NCI-H1930 (cell line): ENCODE data around the gene HECW1.
"Not testable (repeated sequence)": the region's sequence is repeated elsewhere in the genome, so short reads cannot be mapped to it uniquely, and the experiment has no call there.

ENCODE experiments used
- DNase-seq, 2 experiments: peaks; one replicate each; lab custom pipeline; 2025; lab: John Stamatoyannopoulos, UW

HECW1 gene

DNA sequence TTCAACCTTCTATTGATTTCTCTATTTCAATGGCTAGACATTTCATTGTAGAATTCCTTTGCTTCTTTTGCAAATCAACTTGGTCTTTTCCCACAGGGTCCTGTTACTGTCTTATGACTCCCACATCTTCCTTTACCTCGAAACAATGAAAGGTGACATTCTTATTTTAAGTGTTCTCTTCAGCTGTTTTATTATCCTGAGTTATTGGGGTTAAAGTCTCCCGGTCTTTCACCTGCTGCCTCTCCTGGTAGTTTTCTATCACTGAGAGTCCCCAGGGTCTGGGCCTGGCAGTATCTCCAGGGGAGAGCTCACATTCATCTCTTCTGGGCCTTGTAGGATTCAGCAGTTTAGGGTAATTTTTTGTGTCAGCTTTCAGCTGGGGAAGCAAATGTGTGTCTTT, 95.8 kb downstream of the HECW1 start:
- no peak for DNase-seq

DNA sequence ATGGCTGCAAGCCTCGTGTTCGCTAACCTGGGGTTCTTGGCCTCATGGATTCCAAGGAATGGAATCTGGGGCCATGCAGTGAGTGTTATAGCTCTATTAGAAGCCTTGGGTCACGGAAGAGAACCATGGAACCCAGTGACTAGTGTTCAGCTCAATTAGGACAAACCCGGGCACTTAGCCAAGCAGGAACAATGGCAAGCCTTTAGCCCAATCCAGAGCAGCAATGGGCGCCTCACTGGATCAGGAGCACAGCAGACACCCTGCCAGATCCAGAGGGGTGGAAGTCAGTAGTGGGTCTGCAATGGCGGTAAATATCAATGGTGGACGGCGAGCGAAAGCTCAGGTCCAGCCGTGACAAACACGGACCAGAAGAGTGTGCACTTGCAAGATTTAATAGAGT, 98.1 kb downstream of the HECW1 start:
- not testable (repeated sequence) for DNase-seq

DNA sequence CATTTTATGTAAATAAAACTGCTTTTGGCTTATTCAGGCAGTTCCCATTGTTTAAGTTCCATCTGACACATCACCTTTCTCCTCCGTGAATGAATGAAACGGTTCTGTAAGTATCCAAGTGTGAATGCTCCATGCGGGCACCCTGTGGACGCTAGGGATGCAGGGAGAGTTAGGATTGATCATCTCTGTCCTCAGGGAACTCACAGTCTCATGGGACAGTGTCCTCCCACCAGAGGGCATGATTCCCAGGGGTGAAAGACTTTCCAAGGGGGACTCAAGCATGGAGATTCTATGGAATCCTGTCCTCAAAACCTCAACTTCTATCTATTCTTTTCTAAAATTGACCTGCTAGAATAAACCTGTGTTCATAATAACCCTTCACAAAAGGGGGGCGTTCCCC, 98.8 kb downstream of the HECW1 start:
- no peak for DNase-seq

DNA sequence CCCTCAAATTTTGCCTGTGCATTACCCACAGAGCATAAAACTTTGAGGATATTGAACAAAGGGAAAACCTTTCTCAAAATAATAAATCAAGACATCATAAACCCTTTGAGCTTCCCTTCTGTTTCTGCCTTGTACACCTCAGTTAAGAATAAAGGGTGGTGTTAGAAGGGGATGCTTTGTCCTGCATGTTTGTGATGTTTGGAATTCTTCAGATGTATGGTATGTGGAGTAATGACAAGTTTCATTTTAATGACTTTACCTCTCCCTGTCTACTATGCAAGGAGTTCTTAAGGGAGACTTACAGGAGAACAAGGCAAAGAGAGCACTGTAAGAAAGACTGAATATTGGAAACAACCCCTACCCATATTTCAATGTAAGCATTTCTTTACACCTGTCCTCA, 99.2 kb downstream of the HECW1 start:
- no peak for DNase-seq

DNA sequence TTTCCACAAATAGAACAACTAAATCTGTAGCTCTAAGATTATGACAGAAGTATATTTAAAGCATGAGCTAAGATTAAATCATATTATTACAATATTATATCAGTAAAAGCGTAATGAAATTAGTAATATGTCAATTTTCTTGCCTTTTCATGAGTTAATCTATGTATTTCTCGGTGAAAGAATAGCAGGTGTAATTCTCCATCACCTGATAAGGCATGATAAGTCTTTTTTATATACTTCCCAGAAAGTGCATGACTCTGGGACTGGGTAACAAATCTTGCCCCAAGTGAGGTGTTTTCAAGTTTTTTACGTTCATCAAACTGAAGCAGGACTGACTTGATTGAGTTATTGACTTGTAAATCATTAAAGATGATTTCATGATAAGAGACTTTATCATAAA, 100.5 kb downstream of the HECW1 start:
- no peak for DNase-seq

DNA sequence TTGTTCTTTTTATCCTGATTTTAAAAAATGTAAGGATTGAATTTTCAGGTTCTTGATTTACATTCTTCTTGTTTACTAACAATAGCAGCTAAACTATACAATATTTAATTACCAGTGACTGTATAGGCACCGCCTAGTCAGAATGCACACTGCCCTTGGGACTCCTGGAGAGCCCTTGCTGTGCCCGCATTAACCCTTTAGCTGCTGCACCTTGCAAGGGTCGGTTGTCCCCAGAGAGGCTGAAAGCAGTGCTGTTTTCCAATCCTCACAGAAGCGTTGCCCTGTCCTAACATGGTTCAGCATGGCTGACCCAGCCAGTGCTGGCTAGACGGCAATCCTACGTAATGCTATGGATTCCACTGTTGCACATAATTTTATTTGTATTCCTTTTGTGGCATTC, 102.6 kb downstream of the HECW1 start:
- no peak for DNase-seq

DNA sequence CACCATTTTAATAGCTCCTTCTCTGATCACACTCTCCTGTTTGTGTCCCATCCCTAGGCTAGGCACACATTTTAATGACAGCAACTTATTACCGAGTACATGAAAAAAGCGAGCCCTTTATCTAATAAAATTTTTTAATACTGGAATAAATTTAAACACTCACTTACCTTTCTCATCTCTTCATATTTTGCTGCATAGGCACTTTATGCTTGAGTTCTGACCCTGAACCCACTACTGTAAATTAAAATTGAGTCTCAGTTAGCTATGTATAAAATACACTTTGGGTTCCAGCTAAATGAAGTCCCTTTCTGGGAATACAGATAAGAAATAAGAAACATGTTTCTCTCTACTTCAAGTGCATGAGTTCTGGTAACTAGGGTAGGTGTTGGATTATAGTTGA, 104.6 kb downstream of the HECW1 start:
- DNase-seq: no peak

DNA sequence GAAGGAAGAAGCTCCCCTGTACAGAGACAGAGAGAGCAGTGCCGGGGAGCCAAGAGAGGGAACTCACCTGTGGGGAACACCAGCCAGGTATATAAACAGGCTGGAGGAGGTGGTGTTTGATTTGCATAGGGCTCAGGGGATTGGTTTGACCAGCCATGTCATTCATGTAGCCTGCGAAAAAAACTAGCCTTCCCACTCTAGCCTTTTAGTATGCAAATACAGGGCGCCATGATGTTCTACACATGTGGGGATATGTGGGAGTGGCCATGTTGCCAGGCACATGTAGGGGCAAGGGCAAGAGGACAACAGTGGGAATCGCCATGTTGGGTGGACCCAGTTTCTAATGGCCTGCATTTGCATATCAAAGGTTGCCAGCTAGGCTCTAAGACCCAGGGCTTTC, 106.5 kb downstream of the HECW1 start:
- not testable (repeated sequence) for DNase-seq

DNA sequence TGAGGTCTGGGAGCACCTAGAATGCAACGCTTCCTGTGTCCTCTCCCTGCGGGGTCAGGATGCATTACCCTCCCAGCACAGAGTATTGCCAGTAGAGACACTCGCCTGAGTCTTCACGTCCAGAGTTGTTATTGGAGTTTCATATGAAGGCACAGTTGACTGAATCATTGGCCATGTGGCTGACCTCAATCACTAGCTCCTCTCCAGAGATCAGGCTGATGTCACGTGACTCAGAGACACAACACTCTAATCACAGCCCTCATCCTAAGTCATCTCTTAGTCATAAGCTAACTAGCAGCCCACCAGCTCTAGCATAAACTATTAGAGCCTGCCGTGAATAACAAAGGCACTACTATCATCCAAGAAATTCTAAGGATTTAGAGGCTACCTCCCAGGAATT, 107.8 kb downstream of the HECW1 start:
- DNase-seq: no peak

DNA sequence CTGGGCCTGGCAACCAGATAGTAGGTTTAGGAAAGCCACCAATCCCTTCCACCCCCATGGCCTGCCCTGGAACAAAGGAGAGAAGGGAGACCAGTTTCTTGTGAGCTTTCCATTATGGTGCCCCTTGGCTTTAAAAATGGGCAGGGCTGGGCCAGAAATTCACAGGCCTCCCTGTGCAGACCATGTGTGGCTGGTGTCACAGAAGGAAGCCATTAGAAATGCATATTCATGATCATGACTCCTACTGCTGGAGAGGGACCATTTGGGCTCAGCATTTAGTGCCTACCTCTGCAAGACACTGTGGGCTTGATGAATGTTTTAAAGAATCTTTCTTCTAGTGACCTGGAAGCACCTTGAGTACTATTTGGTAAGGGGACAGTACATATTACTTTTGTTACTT, 108.3 kb downstream of the HECW1 start:
- no peak for DNase-seq

DNA sequence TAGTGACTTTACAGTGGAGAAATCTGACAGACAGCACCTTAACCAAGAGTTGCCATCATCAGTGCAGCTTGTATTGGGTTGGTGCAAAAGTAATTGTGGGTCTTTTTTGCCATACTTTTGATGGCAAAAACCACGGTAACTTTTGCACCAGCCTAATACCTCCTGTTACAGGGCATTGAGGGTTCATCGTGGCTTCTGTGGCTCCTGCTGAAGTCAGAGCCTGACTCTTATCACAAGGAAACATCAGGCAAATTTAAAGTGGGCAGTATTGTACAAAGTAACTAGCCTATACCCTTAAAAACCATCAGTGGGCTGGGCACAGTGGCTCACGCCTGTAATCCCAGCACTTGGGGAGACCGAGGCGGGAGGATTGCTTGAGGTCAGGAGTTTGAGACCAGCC, 117.4 kb downstream of the HECW1 start:
- no peak for DNase-seq

DNA sequence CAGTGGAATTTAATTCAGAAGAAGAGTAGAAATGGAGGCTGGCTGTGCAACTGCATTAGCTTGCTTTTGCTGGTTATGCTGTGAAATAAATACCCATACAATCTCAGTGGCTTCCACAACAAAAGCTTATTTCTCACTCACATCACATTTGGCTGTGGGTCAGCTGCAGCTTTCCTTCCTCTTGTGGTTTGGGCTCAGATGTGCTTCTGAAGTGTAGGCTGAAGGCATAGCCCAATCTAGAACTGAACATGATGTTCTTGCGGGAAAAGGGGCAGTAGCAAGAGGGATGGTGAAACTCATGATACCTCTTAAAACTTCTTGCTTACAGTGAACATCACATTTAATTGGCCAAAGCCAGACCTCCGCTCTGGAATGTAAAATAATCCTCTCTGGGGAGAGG, 119.9 kb downstream of the HECW1 start:
- DNase-seq: no peak

DNA sequence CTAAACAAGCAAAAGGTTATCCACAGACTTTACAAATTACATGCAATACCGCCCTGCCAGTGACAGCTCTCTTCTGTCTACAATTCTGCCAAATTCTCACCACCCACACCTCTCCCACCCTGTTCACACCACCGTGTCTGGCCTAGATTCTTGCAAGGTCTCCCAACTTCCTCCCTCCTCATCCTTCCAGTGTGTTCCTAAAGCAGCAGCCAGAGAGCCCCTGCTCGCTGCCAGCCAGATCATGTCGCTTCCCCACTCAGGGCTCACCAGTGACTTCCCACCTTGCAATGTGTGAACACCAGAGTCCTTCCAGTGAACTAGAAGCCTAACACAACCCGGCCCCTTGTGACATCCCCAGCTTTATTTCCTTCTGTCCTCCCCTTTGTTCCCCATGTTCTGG, 121.6 kb downstream of the HECW1 start:
- no peak for DNase-seq

DNA sequence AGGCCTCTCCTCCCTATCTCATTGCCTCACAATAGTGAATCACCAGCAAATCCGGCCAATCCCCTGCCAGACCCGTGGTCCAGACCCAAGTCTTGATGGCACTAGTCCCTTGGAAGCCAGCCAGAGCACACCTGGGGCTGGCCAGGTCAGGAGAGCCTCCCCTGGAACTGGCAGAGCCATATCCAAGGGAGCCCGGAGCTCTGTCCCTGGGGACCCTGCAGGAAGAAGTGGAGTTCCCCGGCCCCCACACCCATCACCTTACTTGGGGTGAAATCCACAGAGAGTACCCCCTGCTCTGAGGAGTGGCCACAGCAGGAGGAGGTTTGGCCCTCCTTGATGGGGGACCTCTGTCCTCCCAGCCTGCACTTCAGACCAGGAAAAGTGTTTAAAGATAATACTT, 122.5 kb downstream of the HECW1 start:
- DNase-seq: no peak

DNA sequence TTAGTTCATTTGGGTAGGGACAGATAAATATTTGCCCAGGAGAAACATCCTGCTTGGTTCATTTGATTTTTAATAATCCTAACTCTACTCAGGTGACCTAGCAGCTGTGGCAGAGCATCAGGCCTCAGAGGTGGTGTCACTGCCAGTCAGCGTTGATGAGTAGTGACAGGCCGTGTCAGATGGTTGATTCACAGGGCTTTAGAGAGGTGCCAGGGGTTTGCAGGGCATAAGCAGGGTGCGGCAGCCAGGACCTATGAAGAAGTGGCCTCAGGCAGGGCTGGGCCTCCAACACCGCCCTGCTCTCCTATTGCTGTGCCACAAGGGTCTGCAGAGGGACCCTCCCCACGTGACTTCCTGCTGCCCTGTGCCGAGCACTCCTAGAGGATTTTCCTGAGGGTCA, 128.1 kb downstream of the HECW1 start:
- no peak for DNase-seq

DNA sequence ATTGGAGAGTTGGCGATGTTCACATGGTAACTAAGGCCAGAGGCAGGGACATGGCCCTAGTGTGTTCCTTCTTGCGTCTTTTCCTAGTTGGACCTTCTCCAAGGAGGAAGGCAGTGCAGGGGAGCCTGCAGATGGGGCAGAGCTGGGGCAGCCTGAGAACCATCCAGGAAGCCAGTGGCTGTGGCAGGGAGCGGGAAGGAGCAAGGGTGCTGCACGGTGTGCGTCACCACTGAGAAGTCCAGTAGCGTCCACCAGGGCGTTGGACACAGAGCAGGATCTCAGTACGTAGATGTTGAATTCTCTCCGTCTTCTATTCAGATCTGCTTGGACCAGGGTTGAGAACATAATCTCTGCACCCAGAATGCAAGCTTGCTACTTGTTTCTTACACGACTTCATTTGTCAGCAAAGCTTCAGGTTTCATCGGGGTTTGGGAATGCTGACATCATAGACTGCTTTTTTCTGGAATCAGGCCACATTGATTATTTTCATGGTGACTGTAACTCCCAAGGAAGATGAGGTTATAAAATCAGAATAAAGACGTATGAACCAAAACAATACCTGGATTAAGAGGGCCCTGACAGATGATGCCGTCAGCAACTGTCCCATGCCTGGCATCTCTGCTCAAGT, 130.3 kb downstream of the HECW1 start:
- no peak for DNase-seq

DNA sequence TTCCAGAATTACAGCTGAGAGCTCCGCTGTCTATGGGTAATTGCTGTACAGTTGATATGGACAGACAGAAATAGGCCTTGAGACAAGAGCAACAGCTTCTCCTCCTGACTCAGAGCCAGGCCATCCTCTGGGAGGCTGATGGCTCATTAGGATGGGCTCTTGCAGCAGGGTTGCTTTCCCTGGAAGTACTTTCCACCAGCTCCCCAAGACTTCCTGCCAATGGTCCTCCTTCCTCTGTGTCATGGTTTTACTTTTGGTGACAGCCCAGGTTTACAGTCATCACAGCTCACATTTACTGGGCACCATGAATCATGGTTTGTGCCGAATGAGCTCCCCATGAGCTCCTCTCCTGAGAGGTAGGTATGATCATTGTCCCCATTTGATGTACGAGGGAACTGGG, 131.8 kb downstream of the HECW1 start:
- DNase-seq: no peak

DNA sequence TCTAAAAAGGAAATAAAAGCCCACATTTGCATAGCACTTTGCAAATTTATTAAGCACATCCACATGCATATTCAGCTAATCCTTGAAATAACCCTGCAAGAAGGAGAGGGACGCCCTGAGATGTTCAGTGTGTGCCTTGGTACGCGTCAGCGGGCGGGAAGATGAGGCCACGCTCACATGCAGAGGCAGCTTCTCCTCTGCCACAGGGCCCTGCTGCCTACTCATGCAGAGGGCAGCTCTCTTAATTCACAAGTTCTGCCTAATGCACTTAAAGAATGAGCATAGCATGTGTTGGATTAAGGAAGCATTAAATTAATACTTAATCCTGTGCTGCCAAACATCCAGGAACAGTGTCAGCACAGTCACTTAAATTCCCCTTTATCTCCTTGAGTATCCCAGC, 132.3 kb downstream of the HECW1 start:
- DNase-seq: no peak

DNA sequence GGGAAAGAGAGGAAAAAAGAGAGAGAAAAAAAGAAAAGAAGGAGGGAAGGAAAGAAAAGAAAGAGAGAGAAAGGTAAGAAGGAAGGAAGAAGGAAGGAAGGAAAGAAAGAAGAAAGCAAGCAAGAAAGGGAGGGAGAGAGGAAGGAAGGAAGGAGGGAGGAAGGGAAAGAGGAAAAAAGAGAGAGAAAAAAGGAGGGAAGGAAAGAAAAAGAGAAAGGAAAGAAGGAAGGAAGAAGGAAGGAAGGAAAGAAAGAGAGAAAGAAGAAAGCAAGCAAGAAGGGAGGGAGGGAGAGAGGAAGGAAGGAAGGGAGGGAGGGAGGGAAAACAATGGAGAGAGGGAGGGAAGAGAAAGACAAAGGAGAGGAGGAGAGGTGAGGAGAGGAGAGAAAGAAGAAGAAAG, 135.3 kb downstream of the HECW1 start:
- no peak for DNase-seq

DNA sequence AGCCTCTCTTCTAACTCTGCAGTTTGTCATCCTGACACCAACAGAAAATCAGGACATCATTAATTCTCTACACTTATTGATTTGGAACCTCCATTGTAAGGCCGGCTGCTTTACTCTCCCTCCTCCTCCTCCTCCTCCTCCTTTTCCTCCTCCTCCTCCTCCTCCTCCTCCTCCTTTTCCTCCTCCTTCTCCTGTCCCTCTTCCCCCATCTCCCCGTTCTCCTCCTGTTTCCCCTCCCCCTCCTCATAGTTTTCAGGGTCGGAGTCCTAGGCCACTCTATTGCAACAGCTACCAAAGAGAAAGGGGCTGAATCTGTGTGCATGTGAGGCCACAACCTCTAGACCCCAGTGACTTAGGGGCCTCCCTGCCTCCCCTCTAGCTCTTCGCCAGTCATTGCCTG, 136.1 kb downstream of the HECW1 start:
- DNase-seq: no peak

DNA sequence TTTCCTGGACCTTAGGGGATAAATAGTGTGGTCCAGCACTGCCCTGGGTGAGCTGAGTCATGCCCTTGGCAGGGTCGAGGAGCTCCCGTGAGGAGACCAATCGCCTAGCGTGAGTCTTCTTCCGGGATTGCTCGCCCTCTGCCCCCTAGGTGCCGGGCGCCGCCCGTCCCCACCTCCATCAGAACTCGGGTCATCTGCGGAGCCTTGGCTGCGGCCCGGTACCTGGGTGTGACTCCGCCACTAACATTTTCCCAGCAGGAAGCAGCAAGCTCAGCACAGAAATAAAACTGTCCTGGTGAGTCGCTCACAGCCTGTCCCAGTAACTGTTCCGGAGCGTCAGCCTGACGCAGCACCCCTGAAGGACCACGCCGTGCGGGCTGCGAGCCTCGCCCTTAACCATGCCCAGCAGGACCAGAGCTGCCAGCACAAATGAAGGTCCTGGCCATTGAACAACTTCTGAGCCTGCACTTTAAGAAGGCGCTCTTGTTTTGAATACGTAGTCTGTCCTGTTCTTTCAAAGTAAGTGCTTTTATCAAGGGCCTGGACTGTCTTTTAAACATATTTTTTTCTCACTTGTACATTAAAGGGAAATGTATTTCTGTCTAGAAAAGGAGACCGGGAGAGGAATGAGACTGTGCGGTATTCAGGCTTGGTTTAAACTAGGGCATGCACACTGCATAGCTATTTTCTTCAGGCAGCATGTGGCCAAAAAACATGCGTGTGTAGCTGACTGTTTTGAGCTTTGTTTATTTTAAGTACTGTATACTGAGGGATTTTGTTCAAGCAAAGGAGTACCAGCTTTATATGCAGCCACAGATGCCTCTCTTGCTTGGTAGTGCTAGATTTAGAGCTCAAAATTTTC, 136.7 kb downstream of the HECW1 start:
- DNase-seq: no peak

DNA sequence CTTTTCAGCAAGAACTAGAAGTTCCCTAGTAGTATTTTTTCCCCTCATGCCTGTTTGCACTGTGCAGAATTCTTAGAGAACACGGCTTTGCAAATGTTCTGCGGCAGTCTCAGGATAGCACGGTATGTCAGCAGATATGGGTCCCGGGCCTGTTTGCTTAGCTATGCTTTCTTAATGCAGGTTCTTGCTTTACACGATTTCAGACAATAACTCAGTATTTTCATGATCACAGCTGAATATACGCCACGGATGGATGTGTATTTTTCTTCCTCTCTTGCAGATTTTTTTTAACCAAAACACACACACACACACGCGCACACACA, 137.3 kb downstream of the HECW1 start:
- no peak for DNase-seq

DNA sequence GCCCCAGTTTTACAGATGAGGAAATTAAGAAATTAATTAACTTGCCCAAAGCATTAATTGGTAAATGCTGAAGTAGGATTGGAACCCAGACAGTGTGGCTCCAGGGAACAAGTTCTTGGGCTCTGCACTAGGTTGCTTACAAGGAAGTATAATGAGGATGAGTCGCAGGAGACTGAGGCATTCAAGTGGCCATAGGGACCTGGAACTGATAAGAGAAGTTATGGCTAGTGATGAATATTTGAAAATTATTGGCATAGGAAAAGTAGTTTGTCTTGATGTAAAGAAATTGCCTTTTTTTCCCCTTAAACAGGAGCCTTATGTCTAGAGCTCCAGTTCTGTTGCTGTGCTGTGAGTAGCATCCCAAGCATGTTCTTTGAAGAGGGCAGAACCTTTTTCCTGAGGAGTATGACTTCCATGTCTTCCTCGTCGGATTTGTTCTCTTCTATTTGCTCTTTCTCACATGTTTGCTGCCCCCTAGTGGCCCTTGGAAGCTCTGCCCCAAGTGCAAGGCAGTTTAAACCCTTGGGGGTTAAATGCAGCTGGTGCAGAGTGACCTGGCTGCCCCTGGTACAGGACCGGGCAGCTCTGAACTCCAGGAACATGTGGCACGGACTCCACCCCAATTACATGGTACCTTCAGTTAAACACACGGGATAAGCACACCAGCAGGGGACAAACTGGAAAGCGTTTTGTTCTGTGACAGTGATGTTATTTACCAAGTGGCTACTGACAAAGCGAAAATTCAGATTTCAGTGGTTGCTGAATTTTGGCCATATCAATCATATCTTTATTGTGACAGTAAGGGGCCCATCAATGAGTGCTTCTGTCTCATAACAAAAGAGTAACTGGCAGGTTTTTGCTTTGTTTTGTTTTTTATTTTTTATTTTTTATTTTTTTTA, 148.8 kb downstream of the HECW1 start:
- peak; percentile 57 to 70 for DNase-seq
